Muscle layer of duodenum (tissue), 2 donors: ENCODE data around the gene NEURL3.

Source experiments
- H3K27ac ChIP-seq: one replicate; pipeline ENCODE4 v1.7.0; 2013; ENCODE audit warnings: mild to moderate bottlenecking, low read length
- H3K27me3 ChIP-seq: one replicate; pipeline ENCODE4 v1.7.0; 2013; ENCODE audit warnings: low read depth, mild to moderate bottlenecking, control low read depth, low read length
- H3K36me3 ChIP-seq, 2 donors: one replicate each; pipeline ENCODE4 v1.7.0; 2013; ENCODE audit warnings: low read length in 2 of 2, control low read depth in 1 of 2, mild to moderate bottlenecking in 1 of 2; ENCODE audit not compliant: insufficient read depth in 2 of 2, control insufficient read depth in 1 of 2
- H3K4me1 ChIP-seq, 2 donors: one replicate each; pipeline ENCODE4 v1.7.0; 2013; ENCODE audit warnings: low read length in 2 of 2, mild to moderate bottlenecking in 2 of 2, control low read depth in 1 of 2, moderate library complexity in 1 of 2; ENCODE audit not compliant: insufficient read depth in 2 of 2, control insufficient read depth in 1 of 2
- H3K4me3 ChIP-seq, 2 donors: one replicate each; pipeline ENCODE4 v1.7.0; 2013; ENCODE audit warnings: low read length in 2 of 2, low read depth in 1 of 2, mild to moderate bottlenecking in 1 of 2
- H3K9me3 ChIP-seq, 2 donors: one replicate each; pipeline ENCODE4 v1.7.0; 2013; ENCODE audit warnings: low read length in 2 of 2, control low read depth in 1 of 2, mild to moderate bottlenecking in 1 of 2; ENCODE audit not compliant: control insufficient read depth in 1 of 2
- donor health status: healthy.

NEURL3 gene

DNA sequence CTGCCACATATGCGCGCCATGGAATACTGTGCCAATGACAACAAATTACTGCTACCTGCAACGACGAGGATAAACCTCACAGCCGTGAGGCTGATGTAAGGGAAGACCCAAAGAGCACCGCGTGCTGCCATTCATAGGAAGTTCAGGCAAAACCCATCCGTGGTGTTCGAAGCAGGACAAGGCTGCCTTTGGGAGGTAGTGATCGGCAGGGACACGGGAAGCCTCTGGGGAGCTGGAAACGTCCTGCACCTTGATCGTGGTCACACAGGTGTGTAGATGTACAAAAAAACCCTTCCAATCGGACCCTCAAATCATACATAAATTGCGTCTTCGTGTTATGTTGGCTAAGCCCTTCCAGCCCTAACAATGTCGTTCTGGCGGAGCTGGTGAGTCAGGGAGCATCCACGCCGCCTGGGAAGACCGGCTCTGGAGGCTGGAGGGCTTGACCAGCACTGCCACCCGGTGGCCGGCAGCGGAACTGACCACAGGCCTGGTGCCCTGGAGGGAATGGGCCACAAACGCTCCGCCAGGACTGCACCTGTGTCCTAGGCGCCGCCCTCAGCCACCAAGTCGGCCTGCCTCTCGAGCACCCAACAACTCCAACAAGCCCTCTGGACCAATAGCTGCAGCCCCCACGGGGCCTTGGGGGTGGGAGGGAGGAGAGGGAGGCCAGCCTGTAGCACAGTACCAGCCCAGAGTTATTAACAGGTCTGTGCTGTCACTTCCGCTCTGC is 4.1 kb upstream of the NEURL3 start:
- Histone ChIP-seq H3K36me3 (no peaks in the 10 kb centered on the region), H3K4me3 (no peak overlapping the region), H3K27ac (no peak overlapping the region), H3K4me1 (peaks cover 0 to 4% of the 10 kb centered on the region in 2 donors), H3K9me3 (no peaks in the 10 kb centered on the region), H3K27me3 (no peaks in the 10 kb centered on the region)

DNA sequence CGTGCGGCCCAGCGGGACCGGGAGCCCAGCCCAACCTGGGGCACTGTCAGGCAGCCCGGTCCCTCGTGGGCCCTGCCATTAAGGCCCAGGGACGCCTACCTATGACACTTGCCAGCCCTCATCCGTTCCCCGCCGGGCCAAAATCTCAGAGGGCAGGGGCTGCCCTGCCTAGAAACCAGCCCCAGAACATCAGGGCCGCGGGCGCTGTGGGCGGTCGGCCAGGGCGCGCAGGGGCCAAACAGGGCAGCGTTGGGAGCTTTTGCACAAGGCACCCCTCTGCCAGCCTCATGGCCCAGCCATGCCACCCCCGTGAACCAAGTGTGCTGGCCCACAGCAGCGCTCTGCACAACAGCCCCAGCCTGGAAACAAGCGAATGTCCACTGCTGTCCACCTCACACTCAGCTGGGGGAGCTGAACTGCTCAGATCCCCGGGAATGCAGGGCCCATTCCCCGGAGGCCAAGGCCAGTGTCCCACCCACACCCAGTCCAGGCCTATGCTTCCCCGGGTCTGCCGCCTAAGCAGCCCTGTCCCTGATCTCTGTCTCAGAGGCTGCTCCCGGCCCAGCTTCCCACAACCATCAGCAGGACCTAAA is 3.5 kb upstream of the NEURL3 start:
- no peaks in the 10 kb centered on the region for H3K9me3 ChIP-seq
- H3K4me3 ChIP-seq, result peak overlapping the region in 1 of 2 donors; percentile 61
- H3K27ac ChIP-seq, result no peak overlapping the region
- peaks cover 0 to 4% of the 10 kb centered on the region in 2 donors for H3K4me1 ChIP-seq
- no peaks in the 10 kb centered on the region for H3K27me3 ChIP-seq
- H3K36me3 ChIP-seq, result no peaks in the 10 kb centered on the region

DNA sequence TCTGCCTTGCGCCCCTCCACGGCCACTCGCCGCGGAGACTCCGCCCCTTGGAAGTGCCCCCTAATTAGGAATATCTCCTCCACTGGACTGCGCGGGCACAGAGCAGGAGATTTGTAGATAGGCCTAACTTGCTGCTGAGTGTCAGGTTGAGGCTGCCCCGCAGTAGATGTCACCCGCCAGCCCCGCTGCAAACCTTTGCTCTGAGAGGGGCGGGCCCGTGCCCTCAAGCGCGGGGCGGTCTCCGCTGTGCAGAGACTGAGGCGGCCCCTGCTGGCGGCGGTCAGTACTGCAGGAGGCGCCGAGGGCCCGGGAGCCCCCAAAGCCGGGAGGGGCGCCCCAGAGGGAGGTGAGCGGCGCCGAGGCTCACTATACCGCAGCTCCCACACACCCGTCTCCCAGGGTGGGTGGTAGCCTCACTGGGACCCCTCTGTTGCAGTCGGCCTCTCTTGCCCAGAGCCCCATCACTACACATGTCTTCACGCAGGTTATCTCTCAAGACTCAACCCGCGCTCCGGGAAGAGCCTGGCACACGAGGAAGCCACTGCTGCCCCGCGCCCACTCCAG is 2.9 kb upstream of the NEURL3 start:
- no peak overlapping the region for H3K27ac ChIP-seq
- no peaks in the 10 kb centered on the region for H3K9me3 ChIP-seq
- peak overlapping the region; percentile 37 to 61 for H3K4me3 ChIP-seq
- peaks cover 0 to 4% of the 10 kb centered on the region in 2 donors for H3K4me1 ChIP-seq
- no peaks in the 10 kb centered on the region for H3K27me3 ChIP-seq
- H3K36me3 ChIP-seq, result no peaks in the 10 kb centered on the region

DNA sequence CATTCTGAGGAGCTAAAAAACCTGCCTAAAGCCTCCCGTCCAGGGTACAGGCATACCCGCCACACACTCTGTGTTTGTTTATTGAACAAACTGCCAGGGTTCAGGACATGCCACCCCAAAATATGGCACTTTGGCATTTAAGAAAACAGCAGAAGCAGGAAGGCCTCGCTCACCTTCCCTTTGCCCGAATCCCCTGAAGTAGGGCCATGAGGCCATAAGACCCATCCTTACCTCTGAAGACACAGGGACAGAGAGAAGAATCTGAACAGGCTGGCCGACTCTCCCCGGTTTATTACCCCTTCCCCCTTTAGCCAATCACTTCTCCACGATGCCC is 1.7 kb upstream of the NEURL3 start:
- no peaks in the 10 kb centered on the region for H3K36me3 ChIP-seq
- H3K27ac ChIP-seq, result no peak overlapping the region
- no peaks in the 10 kb centered on the region for H3K9me3 ChIP-seq
- no peaks in the 10 kb centered on the region for H3K27me3 ChIP-seq
- H3K4me3 ChIP-seq, result no peak overlapping the region
- peaks cover 1 to 9% of the 10 kb centered on the region in 2 donors for H3K4me1 ChIP-seq

DNA sequence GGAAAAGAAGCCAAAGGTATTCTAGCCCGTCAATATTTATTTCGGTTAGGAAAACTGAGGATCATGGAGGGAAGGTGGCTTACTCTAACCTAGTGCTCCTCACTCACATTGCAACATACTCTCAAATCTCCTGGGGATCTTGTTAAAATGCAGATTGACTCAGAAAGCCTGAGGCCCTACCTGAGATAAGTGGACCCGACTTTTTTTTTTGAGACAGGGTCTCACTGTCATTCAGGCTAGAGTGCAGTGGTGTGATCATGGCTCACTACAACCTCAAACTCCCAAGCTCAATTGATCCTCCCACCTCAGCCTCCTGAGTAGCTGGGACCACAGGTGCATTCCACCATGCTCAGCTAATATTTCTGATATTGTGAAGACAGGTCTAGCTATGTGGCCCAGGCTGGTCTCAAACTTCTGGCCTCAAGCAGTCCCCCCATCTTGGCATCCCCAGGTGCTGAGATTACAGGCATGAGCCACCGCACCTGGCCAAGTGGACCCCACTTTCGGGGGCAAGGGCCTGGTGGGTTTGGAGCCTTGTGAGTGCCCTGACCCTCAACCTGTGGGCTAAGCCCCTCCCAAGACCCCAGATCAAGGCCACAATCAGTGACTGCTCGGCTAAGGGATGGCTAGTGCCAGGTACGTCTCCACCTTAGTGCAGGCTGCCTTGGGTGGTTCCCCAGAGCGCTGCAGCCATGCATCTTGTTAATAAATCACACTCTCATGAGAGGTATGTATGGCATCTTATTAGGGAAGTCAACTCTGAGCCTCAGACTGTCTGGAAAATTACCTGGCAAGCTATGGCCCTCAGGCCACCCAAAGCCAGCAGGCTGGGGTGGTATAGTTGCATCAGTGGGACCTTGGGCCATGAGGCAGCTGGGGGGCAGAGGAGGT is 1.1 kb upstream of the NEURL3 start:
- Histone ChIP-seq H3K36me3 (no peaks in the 10 kb centered on the region), H3K4me1 (peaks cover 3 to 11% of the 10 kb centered on the region in 2 donors), H3K27me3 (peaks cover 2% of the 10 kb centered on the region), H3K27ac (no peak overlapping the region), H3K9me3 (no peaks in the 10 kb centered on the region), H3K4me3 (no peak overlapping the region)

DNA sequence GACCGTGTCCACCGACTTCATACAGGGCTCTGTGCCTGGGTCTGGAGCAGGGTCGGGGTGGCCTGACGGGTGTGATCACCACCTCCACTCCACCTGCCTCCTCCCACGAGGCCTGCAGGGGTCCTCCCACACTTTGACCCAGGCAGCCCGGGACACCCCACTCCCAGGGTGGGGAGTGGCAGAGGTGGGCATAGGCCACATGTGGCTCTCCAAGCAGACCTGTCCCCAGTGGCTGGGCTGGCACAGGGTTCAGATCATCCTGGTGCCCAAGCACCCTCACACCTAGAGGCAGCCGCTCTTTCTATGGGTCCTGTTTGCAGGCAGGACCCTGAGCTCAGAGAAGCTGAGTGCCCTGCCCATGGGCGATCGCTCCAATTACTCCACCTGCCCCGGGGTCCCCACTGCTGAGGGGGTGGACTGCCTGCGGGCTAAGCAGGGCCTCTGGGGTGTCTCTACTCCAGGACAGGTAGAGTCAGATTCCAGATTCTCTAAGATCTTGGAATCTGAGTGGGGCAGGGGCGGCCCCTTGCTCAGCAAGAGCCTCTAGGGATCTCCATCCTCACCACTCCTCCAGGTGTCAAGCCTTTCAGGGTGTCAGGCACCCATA is 1.4 kb downstream of the NEURL3 start:
- no peak overlapping the region for H3K4me3 ChIP-seq
- no peak overlapping the region for H3K27ac ChIP-seq
- no peaks in the 10 kb centered on the region for H3K36me3 ChIP-seq
- no peaks in the 10 kb centered on the region for H3K9me3 ChIP-seq
- peaks cover 3 to 11% of the 10 kb centered on the region in 2 donors for H3K4me1 ChIP-seq
- peaks cover 13% of the 10 kb centered on the region for H3K27me3 ChIP-seq

DNA sequence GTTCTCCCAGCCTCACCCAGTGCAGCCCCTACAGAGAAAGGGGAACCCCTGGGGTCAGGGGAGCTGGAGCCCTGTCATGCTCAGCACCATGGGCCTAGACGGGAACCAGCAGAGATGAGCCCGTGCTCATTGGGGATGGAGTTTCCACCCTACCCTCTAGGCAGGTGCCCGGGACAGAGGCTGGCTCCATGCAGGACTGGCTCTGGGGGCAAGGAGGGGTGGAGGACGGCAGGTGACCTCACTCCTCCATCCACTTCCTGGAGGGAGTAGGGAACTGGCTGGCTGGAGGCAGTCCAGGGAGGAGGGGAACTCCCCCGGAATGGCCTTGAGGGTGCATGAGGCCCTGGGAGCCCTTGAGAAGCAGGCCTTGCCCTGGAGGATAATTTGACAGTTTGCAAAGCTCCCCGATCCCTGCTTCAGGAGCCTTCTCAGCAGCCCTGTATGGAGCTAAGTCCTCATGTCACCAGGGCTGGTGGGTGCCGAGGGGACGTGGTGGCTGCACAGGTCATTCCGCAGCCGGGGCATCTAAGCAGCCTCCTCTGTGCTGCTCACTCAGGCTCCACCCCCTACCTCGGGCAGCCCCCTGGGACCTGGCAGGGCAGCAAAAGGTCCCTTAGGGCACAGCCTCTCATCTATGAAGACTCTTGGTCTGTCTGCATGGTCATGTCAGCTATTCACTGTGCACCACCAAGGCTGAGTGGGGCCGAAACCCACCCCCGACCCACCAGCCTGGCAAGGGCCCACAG is 2.1 kb downstream of the NEURL3 start:
- no peaks in the 10 kb centered on the region for H3K9me3 ChIP-seq
- peaks cover 3 to 7% of the 10 kb centered on the region in 2 donors for H3K4me1 ChIP-seq
- no peak overlapping the region for H3K4me3 ChIP-seq
- no peaks in the 10 kb centered on the region for H3K36me3 ChIP-seq
- H3K27ac ChIP-seq, result no peak overlapping the region
- peaks cover 13% of the 10 kb centered on the region for H3K27me3 ChIP-seq

DNA sequence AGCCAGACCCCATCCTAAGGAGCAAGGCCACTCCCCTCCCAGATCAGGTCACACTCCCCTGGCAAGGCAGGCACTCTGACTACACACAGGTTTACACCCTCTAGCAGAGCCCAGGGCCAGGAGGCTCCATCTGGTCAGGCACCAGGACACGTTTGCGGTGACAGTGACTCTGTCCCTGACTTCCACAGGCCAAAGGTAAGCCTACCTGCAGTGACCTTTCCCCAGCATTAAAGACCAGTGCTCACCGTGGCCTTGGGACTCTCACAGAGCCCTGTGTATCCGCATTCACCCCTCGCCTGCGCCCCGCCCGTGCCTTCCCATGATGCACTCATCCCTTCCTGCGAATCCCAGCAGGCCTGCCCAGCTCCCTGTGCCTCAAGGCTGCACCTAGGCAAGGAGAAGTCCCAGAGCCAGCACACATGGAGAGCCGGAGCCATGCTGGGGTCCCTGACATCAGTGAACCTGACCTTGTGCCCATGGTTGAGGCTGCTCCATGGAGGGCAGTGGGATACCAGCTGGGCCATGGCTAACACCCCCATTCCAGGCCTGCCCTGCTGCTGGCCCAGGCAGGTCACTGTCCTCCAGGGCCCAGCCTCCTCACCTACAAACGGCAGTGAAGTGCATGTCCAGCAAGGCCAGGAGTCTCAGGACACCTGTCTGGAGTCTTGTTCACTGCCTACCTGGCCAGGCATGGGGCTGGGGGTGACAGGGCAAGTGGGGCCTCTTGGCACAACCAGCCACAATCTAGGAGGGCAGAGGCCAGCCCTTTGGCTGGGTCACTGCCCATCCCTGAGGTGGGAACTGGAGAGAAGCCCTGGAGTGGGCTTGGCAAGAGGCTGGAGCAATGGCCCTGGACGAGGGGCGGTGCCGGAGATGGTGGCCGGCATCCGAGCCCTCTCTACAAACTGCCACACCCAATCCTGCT is 3.0 kb downstream of the NEURL3 start:
- H3K27ac ChIP-seq, result no peak overlapping the region
- H3K9me3 ChIP-seq, result no peaks in the 10 kb centered on the region
- H3K27me3 ChIP-seq, result peaks cover 13% of the 10 kb centered on the region
- H3K4me3 ChIP-seq, result no peak overlapping the region
- peaks cover 3 to 6% of the 10 kb centered on the region in 2 donors for H3K4me1 ChIP-seq
- no peaks in the 10 kb centered on the region for H3K36me3 ChIP-seq

DNA sequence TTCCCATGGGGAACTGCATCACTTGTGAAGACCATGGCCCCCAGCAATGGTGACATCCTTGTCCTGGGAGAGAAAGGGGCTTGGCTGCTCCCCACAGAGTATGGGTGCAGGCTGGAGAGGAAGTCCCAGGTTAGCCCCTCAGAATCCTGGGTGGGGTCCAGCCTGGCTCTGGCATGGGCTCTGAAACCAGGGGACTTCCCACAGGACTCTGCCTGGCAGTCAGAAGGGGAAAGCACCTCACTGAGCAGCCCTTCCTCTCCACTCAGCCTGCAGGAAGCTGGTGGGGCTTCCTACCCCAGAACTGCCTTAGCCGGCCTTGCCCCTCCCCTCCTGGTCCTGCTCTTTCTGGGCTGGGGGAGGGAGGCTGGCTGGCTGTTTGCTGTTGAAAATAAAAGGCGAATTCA is 3.7 kb downstream of the NEURL3 start:
- no peaks in the 10 kb centered on the region for H3K36me3 ChIP-seq
- peaks cover 13% of the 10 kb centered on the region for H3K27me3 ChIP-seq
- H3K27ac ChIP-seq, result no peak overlapping the region
- H3K4me3 ChIP-seq, result no peak overlapping the region
- H3K4me1 ChIP-seq, result peaks cover 3 to 6% of the 10 kb centered on the region in 2 donors
- no peaks in the 10 kb centered on the region for H3K9me3 ChIP-seq
